NCI-H2029 (cell line): ENCODE data around the gene LINGO1.

Experiments
- DNase-seq: peaks from one replicate; lab custom pipeline; 2025; lab: John Stamatoyannopoulos, UW

Gene LINGO1

GRCh38 chr15:77615472-77615871 lies 17.2 kb downstream of the LINGO1 start:
- DNase-seq: no peak

- DNase-seq: no peak
Observed at GRCh38 chr15:77614251-77614806, 18.4 kb downstream of the LINGO1 start.

GRCh38 chr15:77613814-77614213 lies 18.9 kb downstream of the LINGO1 start:
- no peak for DNase-seq

- DNase-seq: no peak
Observed at GRCh38 chr15:77612958-77613601, 19.6 kb downstream of the LINGO1 start.

- DNase-seq: no peak
Observed at GRCh38 chr15:77611767-77612166, 20.9 kb downstream of the LINGO1 start.

GRCh38 chr15:77610731-77611130 lies 22.0 kb downstream of the LINGO1 start:
- no peak for DNase-seq

- DNase-seq: no peak
Observed at GRCh38 chr15:77609558-77609957, 23.2 kb downstream of the LINGO1 start.

GRCh38 chr15:77608774-77609173 lies 23.9 kb downstream of the LINGO1 start:
- no peak for DNase-seq

GRCh38 chr15:77607894-77608261 lies 24.8 kb downstream of the LINGO1 start:
- DNase-seq: no peak

GRCh38 chr15:77607111-77607893 lies 25.4 kb downstream of the LINGO1 start:
- DNase-seq: no peak

- DNase-seq: no peak
Observed at GRCh38 chr15:77606142-77607034, 26.3 kb downstream of the LINGO1 start.

- no peak for DNase-seq
Observed at GRCh38 chr15:77605547-77605946, 27.2 kb downstream of the LINGO1 start.

GRCh38 chr15:77604973-77605372 lies 27.7 kb downstream of the LINGO1 start:
- no peak for DNase-seq

- no peak for DNase-seq
Observed at GRCh38 chr15:77603611-77604336, 28.9 kb downstream of the LINGO1 start.

- DNase-seq: no peak
Observed at GRCh38 chr15:77602800-77603199, 29.9 kb downstream of the LINGO1 start.

- DNase-seq: peak; percentile 61
Observed at GRCh38 chr15:77599899-77600298, 32.8 kb downstream of the LINGO1 start.

- DNase-seq: no peak
Observed at GRCh38 chr15:77599357-77599756, 33.4 kb downstream of the LINGO1 start.

GRCh38 chr15:77598644-77599043 lies 34.1 kb downstream of the LINGO1 start:
- DNase-seq: no peak

- no peak for DNase-seq
Observed at GRCh38 chr15:77597804-77598453, 34.8 kb downstream of the LINGO1 start.

- DNase-seq: no peak
Observed at GRCh38 chr15:77596821-77597803, 35.6 kb downstream of the LINGO1 start.
